NCI-H1694 treated with DMSO at 0.1 percent for 48 hours (cell line): ENCODE measurements around the gene COL23A1.

Experiments
- DNase-seq: peaks from one replicate; lab custom pipeline; 2025; lab: John Stamatoyannopoulos, UW

The COL23A1 gene

DNA sequence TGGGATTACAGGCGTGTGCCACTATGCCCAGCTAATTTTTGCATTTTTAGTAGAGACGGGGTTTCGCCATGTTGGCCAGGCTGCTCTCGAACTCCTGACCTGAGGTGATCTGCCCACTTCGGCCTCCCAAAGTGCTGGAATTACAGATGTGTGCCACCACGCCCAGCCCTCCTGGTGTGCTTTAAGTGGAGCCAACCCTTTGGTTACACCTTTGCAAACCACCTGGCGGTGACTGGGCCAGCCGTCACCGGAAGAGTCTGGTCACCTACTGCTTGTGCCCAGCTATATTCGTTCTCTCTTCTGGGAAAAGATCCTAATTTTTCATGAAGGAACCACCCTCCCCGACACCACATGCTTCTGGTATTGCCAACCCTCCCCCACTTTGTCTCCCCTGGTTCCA is 35.9 kb downstream of the COL23A1 start:
- DNase-seq = no peak

DNA sequence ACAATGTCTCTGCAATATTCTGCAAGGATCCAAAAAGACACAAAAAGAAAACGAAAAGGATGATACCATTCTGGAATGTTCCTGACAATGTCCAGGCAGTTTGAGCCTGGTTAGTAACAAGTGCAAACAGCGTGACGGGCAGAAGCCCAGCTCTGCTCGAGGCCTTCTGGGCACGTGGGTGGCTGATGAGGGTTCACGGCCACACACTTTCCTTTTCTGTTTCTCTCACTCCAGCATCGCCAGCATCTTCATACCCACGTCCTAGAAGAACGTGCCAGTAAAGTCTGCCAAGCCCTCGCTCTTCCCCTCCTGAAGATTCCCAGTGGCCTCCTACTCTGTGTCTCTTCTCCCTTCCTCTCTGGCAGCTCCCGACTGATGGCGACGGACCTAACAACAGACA is 36.7 kb downstream of the COL23A1 start:
- DNase-seq = no peak

DNA sequence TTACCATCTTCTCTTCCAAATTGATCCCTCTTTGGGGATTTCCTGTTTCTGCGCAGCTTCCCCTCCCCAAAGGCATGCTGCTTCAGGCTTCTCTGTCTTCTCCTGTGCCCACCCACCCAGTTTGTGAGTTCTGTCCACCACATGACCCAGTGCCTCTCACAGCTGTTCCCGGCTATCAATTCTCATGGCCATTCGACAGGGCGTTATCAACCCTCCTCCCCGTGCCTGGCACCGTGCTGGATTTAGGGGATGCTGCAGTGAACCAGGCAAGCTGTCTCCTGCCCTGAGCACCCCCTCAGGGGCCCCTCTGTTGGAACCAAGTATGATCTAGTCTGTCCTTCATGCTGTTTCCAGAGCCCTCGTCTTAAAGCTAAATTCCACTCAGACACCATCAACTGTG is 38.7 kb downstream of the COL23A1 start:
- no peak for DNase-seq

DNA sequence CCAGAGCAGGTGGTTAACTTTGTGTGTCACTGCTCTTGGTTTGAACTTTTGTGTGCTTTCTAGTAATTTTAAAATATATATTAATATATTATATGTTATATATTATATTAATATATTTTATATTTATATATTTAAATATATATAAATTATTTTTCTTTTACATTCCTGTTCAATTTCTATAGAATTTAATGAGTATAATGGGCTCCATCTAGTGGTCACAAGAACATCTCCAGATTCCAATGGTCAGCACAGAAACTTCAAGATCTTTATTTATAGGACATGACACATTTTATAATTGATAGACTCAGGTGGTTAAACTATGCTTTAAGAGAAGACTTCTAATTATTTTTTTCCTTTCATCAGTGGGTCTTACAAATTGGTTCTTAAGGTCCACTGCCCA is 39.1 kb downstream of the COL23A1 start:
- peak; percentile 45 for DNase-seq

DNA sequence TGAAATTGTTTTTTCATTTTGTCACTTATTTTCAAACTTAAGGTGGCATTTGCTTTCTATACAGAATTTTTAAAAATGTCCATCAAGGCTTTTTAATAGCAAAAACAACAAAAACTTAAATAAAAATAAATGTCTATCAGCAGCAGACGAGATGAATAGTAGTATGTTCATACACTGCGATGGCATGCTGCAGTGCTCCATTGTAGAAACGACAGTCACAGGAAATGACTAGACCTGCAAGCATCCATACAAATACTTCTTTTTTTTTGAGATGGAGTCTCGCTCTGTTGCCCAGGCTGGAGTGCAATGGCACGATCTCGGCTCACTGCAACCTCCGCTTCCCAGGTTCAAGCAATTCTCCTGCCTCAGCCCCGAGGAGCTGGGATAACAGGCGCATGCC is 41.4 kb downstream of the COL23A1 start:
- DNase-seq = no peak

DNA sequence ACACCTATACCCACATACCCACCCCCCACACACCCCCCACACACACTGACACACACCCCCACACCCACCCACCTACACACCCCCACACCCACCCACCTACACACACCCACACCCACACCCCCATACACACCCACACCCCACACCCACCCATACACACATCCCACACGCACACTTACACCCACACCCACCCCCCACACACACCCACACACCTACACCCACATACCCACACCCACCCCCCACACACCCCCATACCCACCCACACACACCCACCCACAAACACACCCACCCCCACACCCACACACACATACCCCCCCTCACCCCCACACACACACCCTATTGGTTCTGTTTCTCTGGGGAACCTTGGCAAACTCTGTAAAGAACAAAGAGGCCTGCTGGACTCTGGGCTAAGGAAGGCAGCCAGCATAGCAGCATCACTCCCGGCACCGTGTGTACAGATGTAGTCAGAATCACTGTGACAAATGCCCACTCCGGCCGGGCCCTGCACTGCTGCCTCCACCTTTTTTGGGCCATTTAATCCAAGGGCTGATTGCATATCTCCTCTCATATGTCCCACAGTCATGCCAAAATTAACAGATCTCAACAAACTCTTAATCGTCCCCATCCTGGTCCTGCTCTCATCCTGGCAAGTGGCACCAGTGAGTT is 42.3 kb downstream of the COL23A1 start:
- DNase-seq = no peak

DNA sequence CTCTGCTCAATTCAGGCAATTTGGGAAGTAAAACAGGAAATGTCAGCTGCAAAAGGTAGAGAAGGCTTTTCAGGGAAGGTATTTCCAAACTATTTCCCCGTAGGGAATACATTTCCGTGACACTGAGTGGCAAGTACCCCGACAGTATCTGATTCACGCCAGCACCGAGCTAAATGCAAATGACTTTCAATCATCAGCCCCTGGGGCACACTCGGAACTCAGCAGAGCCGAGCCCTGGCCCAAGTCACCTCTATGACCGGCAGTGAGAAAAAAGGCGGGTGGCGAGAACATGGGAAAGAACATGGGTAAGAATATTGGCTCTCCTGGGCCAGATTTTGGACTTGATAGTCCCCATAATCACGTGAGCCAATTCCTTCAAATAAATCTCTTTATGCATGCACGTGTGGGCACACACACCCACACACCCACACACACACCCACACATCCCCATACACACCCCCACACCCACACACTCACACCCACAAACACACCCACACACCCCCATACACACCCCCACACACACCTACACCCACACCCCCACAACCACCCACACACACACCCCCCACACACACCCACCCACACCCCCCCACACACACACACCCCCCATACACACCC is 43.0 kb downstream of the COL23A1 start:
- DNase-seq = no peak

DNA sequence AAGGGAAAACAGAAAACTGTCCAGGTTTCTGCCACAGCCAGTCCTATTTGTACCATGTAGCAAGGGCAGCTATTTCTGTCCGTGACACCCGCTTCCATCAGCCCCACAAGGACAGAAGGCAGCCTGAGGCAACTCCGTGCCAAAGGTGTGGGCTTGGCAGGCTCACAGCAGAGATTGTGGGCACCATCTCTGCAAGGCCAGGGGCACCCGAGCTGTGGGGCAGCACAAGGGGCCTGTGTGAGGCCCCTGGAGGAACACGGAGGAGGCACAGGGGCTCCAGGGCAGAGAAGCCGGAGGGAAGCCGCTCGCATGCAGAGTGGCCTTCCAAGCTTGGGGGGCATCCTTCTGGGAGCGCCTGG is 43.5 kb downstream of the COL23A1 start:
- no peak for DNase-seq

DNA sequence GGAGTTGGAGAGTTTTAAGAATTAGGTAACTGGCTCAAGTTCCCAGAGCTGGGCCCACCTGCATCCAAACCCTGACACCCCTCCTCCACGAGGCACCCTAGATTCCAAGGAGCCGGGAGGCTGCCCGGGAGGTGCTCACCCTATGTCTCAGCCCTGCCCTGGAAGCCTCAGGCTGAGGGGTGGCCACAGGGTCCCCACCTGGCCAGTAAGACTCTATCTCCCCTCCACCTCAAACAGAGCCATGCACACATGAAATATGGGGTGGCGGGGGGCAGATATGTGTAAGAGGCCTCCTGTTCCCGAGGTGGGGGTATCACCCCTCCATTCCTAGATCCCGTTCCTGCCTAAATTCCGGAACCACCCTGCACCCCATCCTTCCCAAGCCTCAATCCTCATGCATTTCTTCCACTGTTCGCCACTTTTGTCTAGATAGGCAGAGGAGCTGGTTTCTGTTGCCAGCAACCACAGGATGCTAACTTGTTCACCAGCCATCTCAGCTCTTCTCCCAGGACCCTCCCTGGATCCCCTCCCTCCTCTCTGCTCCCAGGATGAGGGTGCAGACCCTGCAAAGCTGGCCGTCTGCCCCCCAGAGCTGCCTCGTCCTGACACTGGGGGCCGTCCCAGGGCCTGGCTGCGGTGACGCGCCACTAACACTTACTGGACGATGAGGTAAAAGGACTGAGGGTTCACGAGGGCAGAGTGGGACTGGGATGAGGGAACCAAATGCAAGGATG is 44.1 kb downstream of the COL23A1 start:
- DNase-seq = no peak

DNA sequence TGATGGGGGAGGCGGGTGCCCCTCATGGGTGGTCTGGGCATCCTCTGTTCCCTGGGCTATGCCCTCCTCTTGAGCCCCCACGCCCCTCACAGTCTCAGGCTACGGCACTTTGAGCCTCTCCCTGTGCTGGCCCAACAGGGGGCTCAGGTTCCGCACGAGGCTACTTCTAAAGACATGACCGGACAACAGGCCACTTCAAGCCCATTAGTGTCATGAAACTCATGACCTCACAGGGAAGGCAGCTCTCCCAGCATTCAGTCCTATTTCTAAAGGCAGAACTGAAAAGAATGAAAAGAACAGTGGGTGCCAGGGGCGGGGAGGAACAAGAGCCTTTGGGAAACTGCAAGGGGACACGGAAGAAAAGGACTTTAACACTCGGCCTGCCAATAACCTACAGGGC is 45.0 kb downstream of the COL23A1 start:
- DNase-seq = no peak

DNA sequence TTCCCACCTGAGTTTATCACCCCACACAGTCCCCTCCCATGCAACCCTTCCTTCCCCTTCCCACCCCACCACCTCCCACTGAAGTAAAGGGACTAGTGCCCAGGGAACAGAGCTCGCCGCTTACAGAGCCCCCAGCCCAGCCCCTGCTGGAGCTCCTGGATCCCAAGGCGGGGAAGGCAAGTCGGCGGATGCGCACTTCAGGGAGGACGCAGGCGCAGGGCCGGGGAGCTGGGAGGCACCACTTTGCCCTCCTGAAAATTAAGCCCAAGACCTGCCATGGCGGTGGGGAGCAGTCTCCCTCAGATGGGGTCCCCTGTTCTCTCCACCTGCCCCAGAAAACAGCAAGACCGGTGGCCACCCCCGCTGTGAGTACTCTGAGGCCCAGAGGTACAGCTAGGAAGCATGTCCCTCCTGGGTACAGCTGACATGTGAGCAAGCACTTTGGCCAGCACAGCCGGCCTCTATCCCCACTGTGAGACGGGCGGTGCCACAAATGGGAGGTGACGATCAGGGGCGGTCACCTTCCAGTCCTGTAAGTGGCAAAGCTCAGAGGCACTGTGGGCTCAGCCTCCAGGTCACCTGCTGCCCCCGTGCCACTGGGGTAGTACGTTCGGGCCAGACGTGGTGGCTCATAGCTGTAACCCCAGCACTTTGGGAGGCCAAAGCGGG is 45.9 kb downstream of the COL23A1 start:
- DNase-seq = no peak

DNA sequence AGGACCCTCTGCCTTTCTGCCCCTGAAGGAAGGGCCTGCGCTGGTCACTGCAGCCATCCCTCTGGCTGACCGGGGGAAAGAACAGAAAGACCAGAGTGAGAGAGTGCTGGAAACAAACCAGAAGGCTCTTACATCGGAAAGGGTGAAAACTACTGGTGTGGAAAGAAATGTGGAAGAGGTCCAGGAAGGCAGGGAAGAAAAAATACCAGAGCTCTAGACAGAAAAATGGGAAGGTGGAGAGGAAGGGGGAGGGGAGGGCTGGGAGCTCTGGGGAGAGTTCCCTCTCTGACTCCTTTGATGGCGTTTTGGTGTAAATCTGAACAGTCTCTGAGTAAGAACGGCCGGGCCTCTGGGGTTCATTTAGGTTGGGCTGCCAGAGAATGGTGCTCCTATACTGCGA is 47.7 kb downstream of the COL23A1 start:
- DNase-seq = no peak

DNA sequence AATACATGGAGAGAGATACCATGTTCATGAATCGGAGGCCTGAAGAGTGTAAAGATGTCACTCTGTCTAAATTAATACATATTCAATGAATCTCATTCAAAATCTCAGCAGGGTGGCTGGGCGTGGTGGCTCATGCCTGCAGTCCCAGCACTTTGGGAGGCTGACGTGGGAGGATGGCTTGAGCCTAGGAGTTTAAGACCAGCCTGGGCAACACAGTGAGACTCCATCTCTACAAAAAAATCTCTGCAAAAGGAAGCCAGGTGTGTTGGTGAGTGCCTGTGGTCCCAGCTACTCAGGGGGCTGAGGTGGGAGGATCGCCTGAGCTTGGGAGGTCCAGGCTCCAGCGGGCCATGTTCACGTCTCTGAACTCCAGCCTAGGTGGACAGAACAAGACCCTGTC is 49.7 kb downstream of the COL23A1 start:
- no peak for DNase-seq

DNA sequence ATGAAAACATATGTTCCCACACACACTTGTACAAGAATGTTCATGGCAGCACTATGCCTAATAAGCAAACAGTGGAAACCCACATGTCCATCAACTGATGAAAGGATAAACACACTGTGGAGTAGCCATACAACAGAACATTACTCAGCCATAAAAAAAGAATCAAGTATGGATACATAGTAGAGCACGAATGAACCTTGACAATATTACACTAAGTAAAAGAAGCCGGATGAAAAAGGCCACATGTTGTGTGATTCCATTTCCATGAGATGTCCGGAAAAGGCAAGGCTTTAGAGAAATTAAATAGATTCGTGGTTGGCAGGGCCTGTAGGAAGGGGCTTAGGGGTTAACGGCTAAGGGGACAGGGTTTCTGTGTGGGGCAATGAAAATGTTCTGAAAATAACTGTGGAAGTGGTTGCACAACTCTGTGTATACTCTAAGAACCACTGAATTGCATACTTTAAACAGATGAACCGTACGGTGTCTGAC is 51.4 kb downstream of the COL23A1 start:
- DNase-seq = no peak

DNA sequence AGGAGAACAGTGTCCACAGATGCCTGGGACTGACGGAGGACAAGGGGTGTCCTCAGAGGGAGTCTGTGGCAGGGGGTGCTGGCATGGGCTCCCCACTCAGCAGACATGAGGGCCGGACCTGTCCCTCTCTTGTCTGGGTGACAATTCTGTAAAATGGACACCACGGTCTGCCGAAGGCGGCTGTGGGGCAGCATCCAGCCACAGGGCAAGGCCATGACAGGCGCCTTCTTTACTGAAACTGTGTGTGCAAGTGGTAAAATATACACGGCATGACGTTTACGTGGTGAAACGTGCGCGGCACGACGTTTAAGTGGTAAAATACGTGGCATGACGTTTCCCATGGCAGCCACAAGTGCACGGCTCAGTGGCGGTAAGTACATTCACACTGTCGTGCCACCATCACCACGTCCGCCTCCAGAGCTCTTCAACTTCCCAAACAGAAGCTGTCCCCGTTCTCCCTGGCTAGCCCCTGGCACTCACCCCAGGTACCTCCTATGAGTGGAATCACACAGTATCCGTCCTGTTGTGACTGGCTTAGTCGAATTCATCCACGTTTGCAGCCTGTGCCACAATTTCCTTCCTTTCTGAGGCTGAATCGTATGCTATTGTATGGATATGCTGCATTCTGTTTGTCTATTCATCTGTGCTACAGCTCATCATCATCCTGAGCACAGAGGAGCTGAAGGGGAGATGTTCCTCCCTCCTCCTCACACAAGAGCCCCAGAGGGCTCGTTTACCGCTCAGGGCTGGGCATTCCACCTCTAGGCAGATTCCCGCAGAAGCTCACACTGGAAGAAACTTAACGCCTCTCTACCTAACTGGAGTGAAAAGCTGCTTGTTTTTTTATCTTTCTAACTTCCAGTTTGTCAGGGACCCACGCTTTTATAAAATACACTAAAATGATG is 52.5 kb downstream of the COL23A1 start:
- DNase-seq = no peak

DNA sequence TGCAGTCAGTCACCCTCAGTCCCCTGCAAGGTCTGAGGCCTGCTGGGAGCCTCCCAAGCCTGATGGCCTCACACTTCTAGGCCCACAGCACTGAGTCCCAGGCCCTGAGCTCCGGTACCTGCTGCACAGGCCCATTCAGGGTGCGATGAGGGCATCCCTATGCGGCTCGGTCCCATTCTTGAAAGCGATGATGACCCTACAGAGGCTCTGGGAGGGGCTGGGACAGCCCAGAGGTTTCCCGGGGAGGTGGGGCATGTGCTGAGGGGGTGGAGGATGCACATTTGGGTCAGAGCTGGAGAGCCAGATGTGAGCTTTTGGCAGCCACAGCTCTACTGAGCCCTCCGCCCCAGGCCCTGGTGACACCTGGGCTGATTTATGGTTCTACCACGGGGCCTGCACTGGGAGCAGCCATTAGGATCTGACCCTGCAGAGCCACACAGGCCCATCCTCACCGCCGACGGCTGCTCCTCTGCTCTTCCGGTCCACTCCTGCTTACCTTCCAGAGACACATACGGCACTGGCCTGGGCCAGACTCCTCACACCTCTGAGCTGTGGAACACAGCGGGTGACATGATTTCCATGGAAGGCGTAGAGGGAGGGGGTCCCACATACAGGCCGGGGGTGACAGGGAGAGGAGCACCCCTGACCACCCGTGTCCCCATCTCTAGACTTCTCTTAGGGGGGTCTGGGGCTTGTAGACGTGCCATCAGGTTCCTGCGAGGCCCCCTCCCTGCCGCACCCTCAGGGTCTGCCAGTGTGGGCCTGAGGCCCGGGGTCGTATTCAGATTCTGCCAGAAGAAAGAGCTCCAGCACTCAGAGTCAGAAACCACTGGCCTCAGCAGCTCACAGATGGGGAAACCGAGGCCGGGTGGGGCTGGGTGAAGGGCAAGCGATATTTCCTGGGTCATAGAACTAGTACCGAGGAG is 53.4 kb downstream of the COL23A1 start:
- DNase-seq = no peak

DNA sequence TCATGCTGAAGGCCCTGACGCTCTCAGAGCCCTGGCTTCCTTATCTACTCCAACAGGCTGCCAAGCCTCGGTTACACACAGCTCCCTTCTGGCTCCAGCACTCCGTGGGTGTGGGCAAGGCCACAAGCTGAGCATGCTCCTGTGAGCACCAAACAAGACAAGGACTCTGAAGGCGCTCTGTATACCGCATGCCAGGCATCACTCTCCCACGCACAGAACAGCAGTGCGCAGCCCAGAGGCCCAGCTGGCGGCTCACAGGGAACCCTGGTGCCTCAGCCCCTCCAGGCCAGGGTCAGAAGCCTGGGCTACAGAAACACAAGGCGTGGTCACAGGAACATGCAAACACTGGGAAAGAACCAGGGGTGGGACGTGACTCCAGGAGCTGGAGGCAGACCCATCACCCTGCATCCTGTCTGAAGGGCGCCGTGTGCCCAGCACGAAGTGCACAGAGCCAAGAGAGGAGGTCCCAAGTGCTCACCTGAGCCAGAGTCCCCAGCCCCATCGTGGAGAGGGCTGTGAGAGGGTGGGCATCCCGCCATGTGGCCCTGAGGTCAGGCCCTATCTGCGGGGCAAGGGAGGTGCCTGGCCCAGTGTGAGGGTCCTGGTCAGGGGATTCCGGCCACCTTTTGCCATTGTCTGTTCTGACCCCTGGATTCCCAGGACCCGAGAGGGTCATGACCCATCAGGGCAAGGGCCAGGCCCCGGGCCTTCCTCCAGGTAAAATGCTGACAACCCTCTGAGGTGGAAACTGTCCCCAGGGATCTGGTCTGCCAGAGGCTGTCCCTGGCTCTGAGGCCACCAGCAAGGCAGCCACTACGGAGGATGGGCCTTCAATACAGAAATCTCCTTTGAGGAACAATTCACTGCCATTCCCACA is 54.7 kb downstream of the COL23A1 start:
- DNase-seq = no peak

DNA sequence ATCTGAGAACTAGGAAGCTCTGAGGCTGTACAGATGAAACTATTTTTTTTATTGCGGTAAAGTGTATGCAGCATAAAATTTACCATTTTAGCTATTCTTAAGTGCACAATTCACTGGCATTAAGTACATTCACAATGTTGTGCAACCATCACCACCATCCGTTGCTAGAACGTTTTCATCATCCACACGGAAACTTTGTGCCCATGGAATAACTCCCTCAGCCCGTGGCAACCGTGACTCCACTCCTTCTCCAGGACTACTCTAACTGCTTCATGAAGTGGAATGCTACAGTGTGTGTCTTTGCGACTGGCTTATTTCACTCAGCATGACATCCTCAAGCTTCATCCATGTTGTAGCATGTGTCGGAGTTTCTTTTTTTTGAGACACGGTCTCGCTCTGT is 57.1 kb downstream of the COL23A1 start:
- DNase-seq = no peak

DNA sequence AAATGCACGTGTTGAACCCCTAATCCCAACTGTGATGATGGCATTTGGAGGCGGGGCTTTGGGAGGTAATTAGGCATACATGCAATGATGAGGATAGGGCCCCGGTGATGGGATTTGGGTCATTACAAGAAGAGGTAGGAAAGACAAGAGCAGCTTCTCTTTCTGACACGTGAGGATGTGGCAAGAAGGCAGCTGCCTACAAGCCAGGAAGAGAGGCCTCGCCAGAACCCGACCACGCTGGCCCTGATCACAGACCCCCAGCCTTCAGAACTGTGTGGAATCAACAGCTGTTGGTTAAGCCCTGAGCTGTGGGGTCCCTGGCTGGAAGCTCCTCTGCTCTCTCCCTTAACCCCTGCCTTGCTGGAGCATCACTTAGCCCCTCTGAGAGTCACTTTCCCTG is 57.5 kb downstream of the COL23A1 start:
- DNase-seq = no peak

DNA sequence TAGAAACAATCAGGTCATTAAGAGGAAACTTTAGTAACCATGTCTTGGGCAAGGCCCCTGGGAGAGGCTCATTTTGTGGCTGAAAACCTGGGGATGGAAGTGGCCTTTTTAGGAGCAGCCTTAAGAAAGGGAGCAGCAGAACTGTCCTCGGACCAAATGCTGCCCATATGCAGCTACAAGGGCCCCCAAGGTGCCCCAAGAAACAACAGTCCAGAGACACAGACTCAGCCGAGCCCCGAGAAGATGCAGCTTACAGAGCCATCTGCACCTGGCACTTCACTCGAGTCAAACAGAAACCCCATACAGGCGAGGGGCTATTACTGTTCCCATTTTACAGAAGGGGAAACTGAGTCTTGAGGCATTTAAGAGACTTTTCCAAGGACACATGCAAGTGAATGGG is 58.0 kb downstream of the COL23A1 start:
- DNase-seq = no peak
